ENCODE data around the gene CHIT1.
A peak's percentile ranks its signal among the peaks of the same experiment; 100 is the strongest.

CHIT1 gene

DNA sequence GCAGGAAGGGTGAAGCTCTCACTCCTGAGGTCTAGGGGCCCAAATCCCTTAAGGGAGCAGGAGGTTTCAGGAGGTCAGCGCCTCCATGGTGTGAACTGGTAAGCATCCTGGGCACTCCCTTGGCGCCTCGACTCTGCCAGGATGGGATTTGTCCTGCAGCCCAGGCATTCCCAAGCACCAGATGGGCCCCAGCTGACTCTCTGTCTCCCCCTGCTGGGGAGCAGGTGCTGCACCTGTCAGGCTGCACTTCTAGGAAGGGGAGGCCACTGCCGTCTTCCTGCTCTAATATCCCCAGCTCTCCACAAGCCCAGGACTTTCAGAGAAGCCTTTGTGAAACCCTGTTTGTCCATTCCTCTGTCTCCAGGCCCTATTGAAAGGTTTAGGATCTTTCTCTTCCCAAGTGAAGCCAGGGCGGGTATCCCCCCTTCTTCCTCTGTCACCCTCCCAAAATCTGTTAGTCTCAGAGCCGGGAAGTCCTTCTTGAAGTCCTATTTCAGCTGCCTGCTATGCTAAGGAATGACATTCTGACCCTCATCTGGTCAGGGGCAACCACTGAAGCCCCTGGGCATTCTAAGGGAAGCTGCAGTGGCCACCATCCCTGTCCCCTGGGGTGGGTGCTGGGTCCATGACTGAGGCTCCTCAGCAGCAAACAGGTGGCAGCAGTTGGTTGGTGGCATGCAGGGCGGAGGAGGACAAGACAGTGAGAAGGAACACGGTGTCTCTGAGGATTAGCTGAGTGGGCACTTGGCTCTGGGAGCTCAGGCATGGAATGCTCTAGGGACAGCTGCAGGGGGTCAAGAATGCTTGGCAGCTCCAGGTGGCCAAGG, 57.1 kb downstream of the CHIT1 start:
- peak; percentile 67 for DNase-seq

DNA sequence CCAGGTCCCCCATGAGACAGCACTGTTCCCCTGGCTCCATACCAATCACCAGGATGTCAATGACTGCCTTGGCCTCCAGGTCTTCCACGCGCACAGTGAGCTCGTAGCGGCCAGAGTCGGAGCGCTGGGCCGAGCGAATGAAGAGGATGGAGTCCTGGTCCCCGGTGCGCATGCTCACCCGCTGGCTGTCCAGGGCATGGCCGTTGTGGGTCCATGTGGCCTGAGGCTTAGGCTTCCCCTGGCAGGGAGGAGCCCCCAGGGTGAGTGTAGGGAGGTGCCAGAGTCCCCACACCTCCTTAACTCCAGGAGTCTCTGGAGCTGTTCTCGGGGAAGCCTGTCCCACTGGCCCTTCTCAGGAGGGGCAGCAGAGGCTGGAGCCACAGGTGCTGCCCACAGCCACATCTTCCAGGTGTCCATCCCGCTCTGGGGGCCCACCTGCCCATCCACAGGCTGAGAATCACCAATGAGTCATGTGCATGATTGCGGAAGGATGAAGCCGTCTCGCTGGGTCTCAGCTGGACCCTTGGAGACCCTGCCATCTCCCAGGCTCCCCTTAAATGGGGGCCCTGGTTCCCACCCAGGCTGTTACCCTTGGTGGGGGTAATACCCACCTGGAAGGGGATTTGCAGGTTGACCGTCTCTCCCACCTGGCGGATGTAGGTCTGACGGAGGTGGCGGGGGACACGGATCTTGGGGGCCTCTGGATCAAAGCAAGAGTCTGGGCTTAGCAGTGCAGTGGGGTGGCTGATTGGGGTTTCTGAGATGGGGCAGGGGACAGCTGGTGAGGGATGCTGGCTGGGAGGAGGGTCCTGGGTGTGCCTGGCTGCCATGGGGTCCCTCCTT, 57.9 kb downstream of the CHIT1 start:
- DNase-seq: no peak

DNA sequence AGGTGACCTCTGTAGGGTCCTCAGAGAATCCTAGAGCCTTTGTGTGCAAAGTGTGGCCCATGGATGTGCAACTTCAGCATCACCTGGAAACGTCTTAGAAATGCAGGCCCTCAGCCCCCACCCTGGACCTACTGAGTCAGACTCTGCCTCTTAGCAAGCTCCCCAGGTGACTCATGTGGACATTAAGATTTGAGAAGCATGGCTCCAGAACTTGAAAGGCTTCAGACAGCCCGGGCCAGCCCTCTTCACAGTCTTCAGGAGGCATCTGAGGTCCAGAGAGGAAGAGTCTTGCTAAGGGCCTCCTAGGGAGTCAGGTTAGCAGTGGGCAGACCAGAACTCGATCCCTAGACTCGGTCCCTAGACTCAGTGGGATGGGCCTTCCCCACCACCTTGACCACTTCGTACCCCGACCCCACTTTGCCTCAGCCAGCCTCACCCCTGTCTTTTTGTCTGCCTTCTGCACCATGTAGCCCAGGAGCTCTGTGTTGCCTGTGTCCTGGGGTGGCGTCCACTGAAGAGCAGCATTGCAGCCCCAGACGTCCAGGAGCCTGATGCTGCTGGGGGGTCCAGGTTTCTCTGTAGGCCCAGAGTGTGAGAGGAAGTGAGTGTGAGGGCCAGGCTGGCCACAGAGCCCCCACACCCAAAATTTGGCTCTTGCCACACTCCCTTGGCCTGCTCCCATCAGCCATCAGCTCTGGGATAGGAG, 58.7 kb downstream of the CHIT1 start:
- no peak for DNase-seq

DNA sequence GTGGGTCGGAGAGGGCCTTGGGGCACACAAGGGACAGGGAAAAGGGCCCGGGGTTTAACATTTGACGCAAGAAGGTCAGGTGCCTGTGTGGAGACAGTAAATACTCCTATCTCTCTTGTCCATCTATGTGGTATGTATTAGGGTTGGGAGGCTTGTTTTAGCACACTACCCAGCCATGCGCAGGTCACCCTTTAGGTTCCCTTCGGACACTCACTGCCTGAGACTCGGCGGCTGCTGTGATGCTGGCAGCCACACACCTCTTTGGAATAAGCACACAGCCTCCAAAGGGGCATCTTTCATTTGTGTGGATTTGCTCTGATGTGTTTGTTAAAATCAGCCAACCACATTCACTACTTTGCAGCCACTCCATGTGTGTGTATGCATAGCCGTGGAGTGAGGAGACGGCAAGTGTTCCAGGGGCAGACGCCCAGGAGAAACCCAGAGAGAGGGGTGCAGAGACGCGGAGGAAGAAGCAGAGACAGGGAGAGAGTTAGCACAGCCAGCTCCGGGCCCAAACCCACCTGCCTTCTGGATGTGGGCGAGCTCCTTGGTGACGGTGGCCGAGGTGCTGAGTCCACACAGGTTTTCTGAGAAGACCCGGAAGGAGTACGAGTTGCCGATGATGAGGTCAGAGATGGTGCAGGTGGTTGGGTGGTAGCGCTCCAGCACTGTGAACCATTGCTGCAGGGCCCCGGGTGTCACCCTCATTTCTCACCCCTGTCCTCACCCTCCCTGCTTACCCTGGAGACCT, 59.5 kb downstream of the CHIT1 start:
- DNase-seq: no peak

DNA sequence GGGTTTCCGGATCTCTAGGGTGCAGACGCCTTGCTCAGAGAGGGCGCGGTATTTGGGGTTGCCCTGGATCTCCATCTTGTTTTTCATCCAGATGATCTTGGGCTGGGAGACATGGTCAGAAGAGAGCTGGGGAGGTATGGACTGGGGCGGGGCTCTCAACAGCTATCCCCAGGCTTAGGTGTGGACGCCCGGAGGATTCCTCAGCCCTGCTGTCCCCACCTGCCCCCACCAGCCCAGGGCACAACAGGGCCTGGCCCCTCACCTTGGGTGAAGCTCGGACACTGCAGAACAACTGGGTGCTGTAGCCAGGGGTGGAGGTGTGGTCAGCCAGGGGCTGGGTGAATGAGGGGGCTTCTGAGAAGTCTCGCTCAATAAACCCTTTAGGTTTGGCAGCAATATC, 60.5 kb downstream of the CHIT1 start:
- DNase-seq: no peak

DNA sequence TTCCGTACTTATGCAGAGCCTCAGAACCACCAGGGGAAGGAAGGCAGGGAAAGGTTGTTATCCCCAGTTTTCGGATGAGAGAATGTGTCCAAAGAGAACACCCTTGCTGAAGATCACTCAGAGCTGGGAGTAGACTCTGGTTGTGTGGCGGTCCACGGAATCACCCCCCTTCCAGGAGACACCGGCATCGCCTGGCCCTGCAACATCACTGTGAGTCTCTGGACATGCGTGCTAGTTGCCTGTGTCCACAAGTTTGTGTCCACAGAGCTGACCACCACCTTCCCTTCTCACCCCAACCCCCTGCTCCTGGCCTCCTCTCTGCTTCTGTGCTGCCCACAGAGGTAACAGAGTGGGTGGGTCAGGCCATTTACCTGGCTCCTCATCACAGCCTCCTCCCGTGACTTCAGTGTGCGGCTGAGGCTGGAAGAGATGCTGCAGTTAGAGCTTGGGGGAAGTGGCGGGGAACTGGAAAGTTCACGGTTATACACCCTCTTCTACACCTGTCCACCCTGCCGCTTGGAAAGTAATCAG, 61.2 kb downstream of the CHIT1 start:
- no peak for DNase-seq

DNA sequence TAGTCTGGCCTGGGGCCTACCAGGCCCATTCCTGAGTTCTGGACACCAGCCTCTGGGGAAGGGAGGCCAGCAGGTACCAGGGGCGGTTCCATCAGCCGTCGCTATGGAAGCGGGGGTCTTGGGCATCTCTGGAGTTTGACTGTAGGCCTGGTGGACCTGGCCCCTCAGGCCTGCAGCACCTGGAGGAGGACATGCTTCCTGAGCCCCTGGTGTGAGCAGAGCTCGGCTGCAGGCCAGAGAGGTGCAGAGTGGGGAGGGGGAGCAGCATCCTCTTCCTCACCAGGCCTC, 61.6 kb downstream of the CHIT1 start:
- no peak for DNase-seq

DNA sequence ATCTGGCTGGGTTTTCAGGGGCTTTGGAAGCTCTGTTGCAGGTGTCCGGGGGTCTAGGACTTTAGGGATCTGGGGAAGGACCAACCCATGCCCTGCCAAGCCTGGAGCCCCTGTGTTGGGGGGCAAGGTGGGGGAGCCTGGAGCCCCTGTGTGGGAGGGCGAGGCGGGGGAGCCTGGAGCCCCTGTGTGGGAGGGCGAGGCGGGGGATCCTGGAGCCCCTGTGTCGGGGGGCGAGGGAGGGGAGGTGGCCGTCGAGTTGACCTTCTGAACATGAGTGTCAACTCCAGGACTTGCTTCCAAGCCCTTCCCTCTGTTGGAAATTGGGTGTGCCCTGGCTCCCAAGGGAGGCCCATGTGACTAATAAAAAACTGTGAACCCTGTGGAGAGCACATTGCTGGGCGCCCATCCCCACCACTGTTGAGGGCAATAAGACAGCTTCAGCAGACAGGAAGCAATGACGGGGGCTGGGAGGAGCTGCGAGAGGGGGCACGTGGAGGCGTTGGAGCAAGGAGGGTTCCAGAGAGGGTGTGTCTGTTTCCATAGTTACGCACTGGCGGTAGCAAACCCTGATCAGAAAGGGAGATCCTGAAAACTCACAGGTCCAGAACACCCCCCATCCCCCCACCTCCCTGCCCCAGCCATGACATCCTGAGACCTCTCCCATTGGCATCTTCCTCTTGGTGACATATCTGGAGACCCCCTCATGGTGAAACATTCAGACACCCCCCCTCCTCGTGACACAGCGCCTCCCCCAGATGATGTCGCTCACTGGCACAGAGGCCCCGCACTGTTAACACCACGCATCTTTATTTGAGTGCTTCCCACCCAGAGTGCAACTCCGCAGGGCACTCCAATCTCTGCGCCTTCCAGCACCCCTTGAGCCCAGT, 62.2 kb downstream of the CHIT1 start:
- no peak for DNase-seq

DNA sequence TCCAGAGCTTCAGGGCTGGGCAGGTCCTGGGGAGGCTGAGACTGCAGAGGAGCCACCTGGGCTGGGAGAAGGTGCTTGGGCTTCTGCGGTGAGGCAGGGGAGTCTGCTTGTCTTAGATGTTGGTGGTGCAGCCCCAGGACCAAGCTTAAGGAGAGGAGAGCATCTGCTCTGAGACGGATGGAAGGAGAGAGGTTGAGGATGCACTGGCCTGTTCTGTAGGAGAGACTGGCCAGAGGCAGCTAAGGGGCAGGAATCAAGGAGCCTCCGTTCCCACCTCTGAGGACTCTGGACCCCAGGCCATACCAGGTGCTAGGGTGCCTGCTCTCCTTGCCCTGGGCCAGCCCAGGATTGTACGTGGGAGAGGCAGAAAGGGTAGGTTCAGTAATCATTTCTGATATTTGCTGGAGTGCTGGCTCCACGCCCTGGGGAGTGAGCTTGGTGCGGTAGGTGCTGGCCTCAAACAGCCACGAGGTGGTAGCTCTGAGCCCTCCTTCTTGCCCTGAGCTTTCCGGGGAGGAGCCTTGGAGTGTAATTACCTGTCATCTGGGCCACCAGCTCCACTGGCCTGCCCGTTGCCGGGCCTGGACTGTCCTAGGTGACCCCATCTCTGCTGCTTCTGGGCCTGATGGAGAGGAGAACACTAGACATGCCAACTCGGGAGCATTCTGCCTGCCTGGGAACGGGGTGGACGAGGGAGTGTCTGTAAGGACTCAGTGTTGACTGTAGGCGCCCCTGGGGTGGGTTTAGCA, 63.1 kb downstream of the CHIT1 start:
- peak; percentile 21 for DNase-seq

Data from activated CD4-positive, alpha-beta T cell treated with anti-CD3 and anti-CD28 coated beads for 48 hours (primary cell).